ENCODE results near the gene TMPRSS13. TPM values are rescaled to one million over a fixed set of nuclear protein-coding genes. Genes with fewer than 3 reads are reported as not detected.
"Not testable (repeated sequence)": the region's sequence is repeated elsewhere in the genome, so short reads cannot be mapped to it uniquely, and the experiment has no call there.

The TMPRSS13 gene
- total RNA-seq, 2 donors from 2014 or later: 1.1 TPM; not detected in 1

DNA sequence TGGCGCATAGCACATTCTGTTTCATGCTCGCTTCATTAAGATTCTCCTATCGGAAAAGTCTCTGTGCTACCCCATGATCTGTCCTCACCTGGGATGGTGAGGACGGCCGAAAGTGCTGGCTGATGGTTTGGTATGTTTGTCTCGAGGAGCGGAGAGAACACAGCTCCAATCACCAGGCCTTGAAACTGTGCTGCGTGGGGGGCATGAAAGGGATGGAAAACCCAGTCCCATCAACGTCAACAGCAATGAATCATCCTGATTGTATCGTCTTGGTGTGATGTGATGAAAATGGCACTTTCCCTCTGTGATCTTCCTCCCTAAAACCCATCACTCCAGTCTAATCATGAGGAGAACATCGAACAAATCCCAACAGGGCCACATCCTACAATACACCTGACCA is 61.1 kb downstream of the TMPRSS13 start:
- Histone ChIP-seq H3K27ac (no peak overlapping the region), H3K4me3 (no peak overlapping the region), H3K9me3 (no peaks in the 10 kb centered on the region), H3K27me3 (replicated peaks; ENCODE audit: insufficient read depth) (no peaks in the 10 kb centered on the region), H3K36me3 (no peaks in the 10 kb centered on the region), H3K4me1 (ENCODE audit: control insufficient read depth in 1 of 2, low read depth in 2 of 2) (no peaks in the 10 kb centered on the region)
- DNase-seq (ENCODE audit: low spot score): no peak
- ATAC-seq (ENCODE audit: insufficient number of reproducible peaks, low FRiP score, low read depth): no peak
- TF ChIP-seq, protein P1, sequence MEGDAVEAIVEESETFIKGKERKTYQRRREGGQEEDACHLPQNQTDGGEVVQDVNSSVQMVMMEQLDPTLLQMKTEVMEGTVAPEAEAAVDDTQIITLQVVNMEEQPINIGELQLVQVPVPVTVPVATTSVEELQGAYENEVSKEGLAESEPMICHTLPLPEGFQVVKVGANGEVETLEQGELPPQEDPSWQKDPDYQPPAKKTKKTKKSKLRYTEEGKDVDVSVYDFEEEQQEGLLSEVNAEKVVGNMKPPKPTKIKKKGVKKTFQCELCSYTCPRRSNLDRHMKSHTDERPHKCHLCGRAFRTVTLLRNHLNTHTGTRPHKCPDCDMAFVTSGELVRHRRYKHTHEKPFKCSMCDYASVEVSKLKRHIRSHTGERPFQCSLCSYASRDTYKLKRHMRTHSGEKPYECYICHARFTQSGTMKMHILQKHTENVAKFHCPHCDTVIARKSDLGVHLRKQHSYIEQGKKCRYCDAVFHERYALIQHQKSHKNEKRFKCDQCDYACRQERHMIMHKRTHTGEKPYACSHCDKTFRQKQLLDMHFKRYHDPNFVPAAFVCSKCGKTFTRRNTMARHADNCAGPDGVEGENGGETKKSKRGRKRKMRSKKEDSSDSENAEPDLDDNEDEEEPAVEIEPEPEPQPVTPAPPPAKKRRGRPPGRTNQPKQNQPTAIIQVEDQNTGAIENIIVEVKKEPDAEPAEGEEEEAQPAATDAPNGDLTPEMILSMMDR (IDR thresholded peaks at IDR 0.05): no peak

DNA sequence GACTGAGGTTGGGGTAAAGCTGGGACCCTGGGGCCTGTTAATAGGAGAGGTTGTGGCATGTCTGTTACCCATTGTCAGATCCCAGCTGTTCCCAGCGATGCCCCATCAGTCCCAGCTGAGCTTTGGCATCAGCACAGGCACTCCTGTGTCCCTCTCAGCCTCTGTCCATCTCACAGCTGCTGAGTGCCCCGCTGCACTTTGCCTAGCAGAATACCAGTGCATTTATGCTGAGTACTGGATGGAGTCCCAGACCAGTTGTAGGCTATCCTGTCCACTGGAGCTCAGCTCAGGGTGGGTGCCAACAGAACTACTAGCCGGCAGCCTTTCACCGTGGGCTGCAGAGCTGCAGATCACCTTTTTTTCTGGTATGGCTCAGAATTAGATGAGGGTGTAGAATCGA is 62.7 kb downstream of the TMPRSS13 start:
- no peaks in the 10 kb centered on the region for H3K4me1 ChIP-seq (ENCODE audit: control insufficient read depth in 1 of 2, low read depth in 2 of 2)
- H3K36me3 ChIP-seq: no peaks in the 10 kb centered on the region
- DNase-seq (ENCODE audit: low spot score): no peak
- H3K4me3 ChIP-seq: no peak overlapping the region
- H3K27ac ChIP-seq: no peak overlapping the region
- H3K9me3 ChIP-seq: no peaks in the 10 kb centered on the region
- TF ChIP-seq, protein P1 (IDR thresholded peaks at IDR 0.05): no peak
- no peaks in the 10 kb centered on the region for H3K27me3 ChIP-seq (replicated peaks; ENCODE audit: insufficient read depth)
- ATAC-seq (ENCODE audit: insufficient number of reproducible peaks, low FRiP score, low read depth): no peak

DNA sequence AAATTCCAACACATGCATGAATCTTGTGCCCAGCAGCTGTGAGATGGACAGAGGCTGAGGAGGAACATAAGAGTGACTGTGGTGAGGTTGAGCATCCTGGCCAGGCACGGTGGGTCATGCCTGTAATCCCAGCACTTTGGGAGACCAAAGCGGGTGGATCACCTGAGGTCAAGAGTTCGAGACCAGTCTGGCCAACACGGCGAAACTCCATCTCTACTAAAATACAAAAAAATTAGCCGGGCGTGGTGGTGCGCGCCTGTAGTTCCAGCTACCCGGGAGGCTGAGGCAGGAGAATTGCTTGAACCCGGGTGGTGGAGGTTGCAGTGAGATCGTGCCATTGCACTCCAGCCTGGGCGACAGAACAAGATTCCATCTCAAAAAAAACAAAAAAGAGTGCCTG is 63.7 kb downstream of the TMPRSS13 start:
- H3K4me1 ChIP-seq (ENCODE audit: control insufficient read depth in 1 of 2, low read depth in 2 of 2); H3K4me3 ChIP-seq; ATAC-seq (ENCODE audit: insufficient number of reproducible peaks, low FRiP score, low read depth); H3K27ac ChIP-seq; H3K9me3 ChIP-seq; H3K27me3 ChIP-seq (replicated peaks; ENCODE audit: insufficient read depth); H3K36me3 ChIP-seq; DNase-seq (ENCODE audit: low spot score): not testable (repeated sequence)

DNA sequence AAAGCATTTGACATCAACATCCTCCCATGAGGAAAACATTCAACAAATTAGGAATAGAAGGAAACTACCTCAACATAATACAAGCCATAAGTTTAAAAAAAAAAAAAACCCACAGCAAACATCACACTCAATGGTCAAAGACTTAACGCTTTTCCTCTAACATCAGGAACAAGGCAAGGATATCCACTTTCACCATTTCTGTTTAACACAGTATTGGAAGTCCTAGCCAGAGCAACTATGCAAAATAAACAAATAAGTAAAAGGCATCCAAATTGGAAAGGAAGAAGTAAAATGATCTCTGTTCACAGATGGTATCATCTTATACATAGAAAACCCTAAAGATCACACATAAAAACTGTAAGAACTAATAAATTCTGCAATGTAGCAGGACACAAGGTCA is 65.8 kb downstream of the TMPRSS13 start:
- no peaks in the 10 kb centered on the region for H3K9me3 ChIP-seq
- H3K36me3 ChIP-seq: no peaks in the 10 kb centered on the region
- H3K27me3 ChIP-seq (replicated peaks; ENCODE audit: insufficient read depth): no peaks in the 10 kb centered on the region
- TF ChIP-seq, protein P1 (IDR thresholded peaks at IDR 0.05): no peak
- no peaks in the 10 kb centered on the region for H3K4me1 ChIP-seq (ENCODE audit: control insufficient read depth in 1 of 2, low read depth in 2 of 2)
- no peak overlapping the region for H3K27ac ChIP-seq
- H3K4me3 ChIP-seq: no peak overlapping the region
- ATAC-seq (ENCODE audit: insufficient number of reproducible peaks, low FRiP score, low read depth): no peak
- no peak for DNase-seq (ENCODE audit: low spot score)

DNA sequence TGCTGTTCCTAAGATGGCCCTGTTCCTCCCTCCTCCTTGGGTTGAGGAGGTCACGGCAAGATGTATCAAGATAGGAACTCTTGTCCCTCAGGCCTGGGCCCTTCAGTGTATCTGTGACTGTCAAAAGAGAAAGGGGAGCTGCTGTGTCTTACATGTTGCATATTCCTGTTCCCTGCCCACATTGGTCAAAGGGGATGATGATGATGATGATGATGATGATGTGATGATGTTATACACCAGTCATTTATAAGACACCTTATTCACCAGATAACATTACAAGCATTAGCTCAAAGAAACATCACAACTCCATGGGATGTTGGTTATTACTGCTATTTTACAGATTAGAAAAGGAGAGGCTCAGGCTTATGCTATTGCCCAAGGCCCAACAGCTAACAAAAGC is 66.4 kb downstream of the TMPRSS13 start:
- DNase-seq (ENCODE audit: low spot score) (no peak), ATAC-seq (ENCODE audit: insufficient number of reproducible peaks, low FRiP score, low read depth) (no peak)
- no peak overlapping the region for H3K4me3 ChIP-seq
- TF ChIP-seq, protein P1 (IDR thresholded peaks at IDR 0.05): no peak
- no peaks in the 10 kb centered on the region for H3K9me3 ChIP-seq
- no peaks in the 10 kb centered on the region for H3K4me1 ChIP-seq (ENCODE audit: control insufficient read depth in 1 of 2, low read depth in 2 of 2)
- H3K36me3 ChIP-seq: no peaks in the 10 kb centered on the region
- H3K27ac ChIP-seq: no peak overlapping the region
- no peaks in the 10 kb centered on the region for H3K27me3 ChIP-seq (replicated peaks; ENCODE audit: insufficient read depth)

DNA sequence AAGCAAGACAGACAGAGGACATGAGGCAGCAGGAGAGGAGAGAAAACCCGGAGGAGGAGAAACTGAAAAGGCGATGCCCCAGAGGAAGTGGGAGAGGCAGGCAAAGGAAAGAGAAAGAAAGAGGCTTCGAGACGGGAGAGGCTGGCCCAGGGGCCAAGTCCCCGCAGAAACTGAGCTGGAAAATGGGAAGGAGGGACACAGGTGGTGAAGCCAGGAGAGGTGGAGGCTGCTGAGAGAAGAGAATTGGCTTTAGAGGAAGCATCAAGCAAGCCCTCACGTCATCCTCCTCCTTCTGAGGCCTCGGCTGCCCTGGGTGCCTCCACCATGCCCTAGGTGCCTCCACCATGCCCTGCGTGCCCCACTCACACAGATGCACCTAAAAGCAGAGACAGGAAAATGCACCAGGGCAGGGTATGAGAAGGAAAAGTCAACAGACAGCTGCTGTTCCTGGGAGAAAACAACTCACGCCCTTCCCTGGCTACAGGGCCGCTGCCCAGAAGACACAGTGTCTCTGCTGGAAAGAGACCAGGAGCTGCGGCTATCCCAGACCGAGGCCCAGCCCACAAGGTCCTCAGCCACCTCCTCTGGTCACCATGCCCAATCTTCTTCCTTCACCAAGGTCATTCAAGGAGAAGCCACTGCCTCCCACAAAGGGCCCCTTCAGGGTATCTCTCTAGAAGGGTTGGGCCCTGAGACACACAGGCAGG is 67.0 kb downstream of the TMPRSS13 start:
- no peaks in the 10 kb centered on the region for H3K4me1 ChIP-seq (ENCODE audit: control insufficient read depth in 1 of 2, low read depth in 2 of 2)
- no peaks in the 10 kb centered on the region for H3K36me3 ChIP-seq
- no peak for ATAC-seq (ENCODE audit: insufficient number of reproducible peaks, low FRiP score, low read depth)
- H3K9me3 ChIP-seq: no peaks in the 10 kb centered on the region
- TF ChIP-seq, protein P1 (IDR thresholded peaks at IDR 0.05): no peak
- DNase-seq (ENCODE audit: low spot score): no peak
- no peak overlapping the region for H3K27ac ChIP-seq
- no peaks in the 10 kb centered on the region for H3K27me3 ChIP-seq (replicated peaks; ENCODE audit: insufficient read depth)
- no peak overlapping the region for H3K4me3 ChIP-seq
